Transverse colon (tissue), 4 donors: ENCODE measurements around the gene NCKAP5.

Source experiments
- CTCF ChIP-seq, 5 experiments: fragments of 200-600 bp in 3 of 5; fragments of 450-650 bp in 2 of 5; sonication (generic) in 3 of 5; IDR thresholded peaks; 1 replicate in 2 of 5; 2 replicates in 3 of 5; pipeline ENCODE4 v1.5.1; 2016 to 2017; ENCODE audit warnings: antibody characterized with exemption in 5 of 5, inconsistent platforms in 3 of 5, mild to moderate bottlenecking in 2 of 5, moderate library complexity in 1 of 5
- EP300 ChIP-seq: sonication (generic); formaldehyde crosslinking; IDR thresholded peaks from one replicate; pipeline ENCODE4 v1.6.1; 2017; ENCODE audit warnings: antibody characterized with exemption, low read depth
- POLR2AphosphoS5 ChIP-seq, 3 donors: sonication (generic); formaldehyde crosslinking; IDR thresholded peaks; one replicate each; pipeline ENCODE4 v1.6.1; 2016; ENCODE audit warnings: antibody characterized with exemption in 3 of 3

GRCh38 chr2:133377021-133377481, 191.2 kb downstream of the NCKAP5 start:
- TF ChIP-seq CTCF (IDR thresholded peaks at IDR 0.05) = no peak
- TF ChIP-seq POLR2AphosphoS5 (IDR thresholded peaks at IDR 0.05) = no peak
- no peak for TF ChIP-seq EP300
